GM12801 (cell line): ENCODE results near the gene SIL1.

Experiments
- CTCF ChIP-seq: IDR thresholded peaks from one replicate; pipeline ENCODE4 v1.5.1; 2011; ENCODE audit warnings: control low read depth; ENCODE audit not compliant: insufficient read length; ENCODE audit errors: extremely low read depth

The SIL1 gene

GRCh38 chr5:139196296-139196956, 1.7 kb downstream of the SIL1 start:
- TF ChIP-seq CTCF: no peak

GRCh38 chr5:139194486-139194885, 3.7 kb downstream of the SIL1 start:
- TF ChIP-seq CTCF: no peak

DNA sequence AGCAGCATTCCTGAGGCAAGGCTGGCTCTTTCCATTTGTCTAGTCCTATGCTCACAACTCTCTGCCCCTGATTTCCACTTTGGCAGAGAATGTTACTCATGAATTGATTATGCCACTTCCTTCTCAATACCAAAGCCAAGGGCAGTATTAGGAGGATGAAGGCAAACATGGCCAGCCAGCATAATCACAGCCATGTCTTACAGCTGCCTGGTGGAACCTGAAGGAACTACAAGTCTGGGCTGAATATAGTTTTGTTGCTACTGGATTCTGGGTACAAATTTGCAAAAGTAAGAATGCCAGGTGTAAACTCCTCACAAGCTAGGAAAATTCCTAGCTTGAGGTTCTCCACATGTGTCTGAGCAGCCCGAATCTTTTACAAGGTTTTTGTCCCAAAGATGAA, 4.2 kb downstream of the SIL1 start:
- TF ChIP-seq CTCF: no peak

- no peak for TF ChIP-seq CTCF
Measured at GRCh38 chr5:139190125-139190524, 8.0 kb downstream of the SIL1 start.

- TF ChIP-seq CTCF: no peak
Measured at GRCh38 chr5:139188558-139189270, 9.5 kb downstream of the SIL1 start.

- TF ChIP-seq CTCF: no peak
Measured at GRCh38 chr5:139186752-139187326, 11.3 kb downstream of the SIL1 start.

GRCh38 chr5:139186261-139186660, 11.9 kb downstream of the SIL1 start:
- no peak for TF ChIP-seq CTCF
